Left ventricle myocardium inferior (tissue), 1 donor: ENCODE measurements around the gene NPPB. TPM values are rescaled to one million over a fixed set of nuclear protein-coding genes. Genes with fewer than 3 reads are reported as not detected.

Experiments
- DNase-seq: peaks from one replicate; pipeline ENCODE4 v3.0.0-alpha.2; 2020
- H3K27ac ChIP-seq: fragments of 200-600 bp; replicated peaks from 2 replicates; pipeline ENCODE4 v1.8.0; 2021
- H3K27me3 ChIP-seq: fragments of 200-600 bp; 2 replicates; pipeline ENCODE4 v1.8.0; 2021; ENCODE audit warnings: low read depth
- H3K36me3 ChIP-seq: fragments of 200-600 bp; 2 replicates; pipeline ENCODE4 v1.8.0; 2021
- H3K4me1 ChIP-seq: fragments of 200-600 bp; 2 replicates; pipeline ENCODE4 v1.8.0; 2021
- H3K4me3 ChIP-seq: fragments of 200-600 bp; 2 replicates; pipeline ENCODE4 v1.8.0; 2021; ENCODE audit warnings: mild to moderate bottlenecking, moderate library complexity
- H3K9me3 ChIP-seq: fragments of 200-600 bp; replicated peaks from 2 replicates; pipeline ENCODE4 v1.8.0; 2021
- intact Hi-C: fragments of 100-400 bp; cut with micrococcal nuclease; formaldehyde crosslinking; loops from one replicate; pipeline ENCODE4 v1.11.0; 2022
- total RNA-seq: library from RNA; stranded (reverse); fragmentation: NEBNext Ultra II Directional; extraction: Animal tissue kit (Norgen Biotek cat#: 25700); gene quantifications from one replicate; pipeline ENCODE4 v1.2.1, GENCODE V29; 2021
- TF ChIP-seq, protein P1 (sequence below): fragments of 200-600 bp; IDR thresholded peaks from 2 replicates; pipeline ENCODE4 v1.8.0; 2021; ENCODE audit warnings: antibody characterized with exemption, mild to moderate bottlenecking, borderline replicate concordance
- donor health status: DM: no; HTN: yes; CAD: no; lungs with severe emphysema.

The NPPB gene
- total RNA-seq, 1 donor from 2014 or later, result 119 TPM

- Histone ChIP-seq H3K27me3 (no peaks in the 10 kb centered on the region), H3K9me3 (no peaks in the 10 kb centered on the region), H3K36me3 (no peaks in the 10 kb centered on the region), H3K4me3 (no peak overlapping the region), H3K27ac (peak overlapping the region; percentile 89), H3K4me1 (peaks cover 64% of the 10 kb centered on the region)
- DNase-seq, result peak; percentile 68
- intact Hi-C loops, result no loop called here
- TF ChIP-seq, protein P1, sequence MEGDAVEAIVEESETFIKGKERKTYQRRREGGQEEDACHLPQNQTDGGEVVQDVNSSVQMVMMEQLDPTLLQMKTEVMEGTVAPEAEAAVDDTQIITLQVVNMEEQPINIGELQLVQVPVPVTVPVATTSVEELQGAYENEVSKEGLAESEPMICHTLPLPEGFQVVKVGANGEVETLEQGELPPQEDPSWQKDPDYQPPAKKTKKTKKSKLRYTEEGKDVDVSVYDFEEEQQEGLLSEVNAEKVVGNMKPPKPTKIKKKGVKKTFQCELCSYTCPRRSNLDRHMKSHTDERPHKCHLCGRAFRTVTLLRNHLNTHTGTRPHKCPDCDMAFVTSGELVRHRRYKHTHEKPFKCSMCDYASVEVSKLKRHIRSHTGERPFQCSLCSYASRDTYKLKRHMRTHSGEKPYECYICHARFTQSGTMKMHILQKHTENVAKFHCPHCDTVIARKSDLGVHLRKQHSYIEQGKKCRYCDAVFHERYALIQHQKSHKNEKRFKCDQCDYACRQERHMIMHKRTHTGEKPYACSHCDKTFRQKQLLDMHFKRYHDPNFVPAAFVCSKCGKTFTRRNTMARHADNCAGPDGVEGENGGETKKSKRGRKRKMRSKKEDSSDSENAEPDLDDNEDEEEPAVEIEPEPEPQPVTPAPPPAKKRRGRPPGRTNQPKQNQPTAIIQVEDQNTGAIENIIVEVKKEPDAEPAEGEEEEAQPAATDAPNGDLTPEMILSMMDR, result no peak
Observed at GRCh38 chr1:11885916-11886315, 27.2 kb upstream of the NPPB start.

DNA sequence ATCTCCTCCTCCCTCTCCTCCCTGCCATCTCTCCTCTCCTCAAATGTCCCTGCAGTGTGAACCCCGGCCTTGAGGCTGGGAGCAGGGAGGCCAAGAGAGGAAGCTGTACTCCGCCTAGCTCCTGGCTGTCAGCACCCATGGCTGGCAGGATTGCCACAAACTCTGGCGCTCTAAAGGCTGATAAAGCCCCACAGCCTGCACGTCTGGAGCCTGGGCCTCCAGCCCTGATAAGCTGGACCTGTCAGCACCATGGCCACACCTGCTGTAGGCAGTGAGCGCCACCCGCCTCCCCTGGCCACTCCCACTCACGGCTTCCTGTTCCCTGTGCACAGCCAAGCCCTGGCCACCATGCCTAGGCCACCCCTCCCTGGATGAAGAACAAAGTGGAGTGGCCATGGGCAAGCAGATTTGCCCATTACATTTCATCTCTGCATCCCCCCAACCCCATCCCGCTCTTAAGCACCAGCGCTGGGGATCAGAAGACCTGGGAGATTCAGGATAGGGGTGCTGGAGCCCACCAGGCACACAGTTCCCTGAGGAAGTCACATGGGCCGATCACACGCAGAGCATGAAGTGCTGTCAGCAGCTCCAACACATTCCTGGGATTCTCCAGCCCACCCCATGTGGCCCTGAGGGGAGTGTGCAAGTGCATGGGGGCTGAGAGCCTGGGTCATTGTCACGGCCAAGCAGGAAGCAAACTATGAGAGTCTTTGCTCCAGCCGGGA, 24.2 kb upstream of the NPPB start:
- no peaks in the 10 kb centered on the region for H3K27me3 ChIP-seq
- H3K27ac ChIP-seq, result peak overlapping the region; percentile 91
- H3K4me1 ChIP-seq, result peaks cover 90% of the 10 kb centered on the region
- no peaks in the 10 kb centered on the region for H3K9me3 ChIP-seq
- intact Hi-C loops, result no loop called here
- DNase-seq, result peak; percentile 90
- no peak overlapping the region for H3K4me3 ChIP-seq
- H3K36me3 ChIP-seq, result no peaks in the 10 kb centered on the region
- TF ChIP-seq, protein P1, result no peak

DNA sequence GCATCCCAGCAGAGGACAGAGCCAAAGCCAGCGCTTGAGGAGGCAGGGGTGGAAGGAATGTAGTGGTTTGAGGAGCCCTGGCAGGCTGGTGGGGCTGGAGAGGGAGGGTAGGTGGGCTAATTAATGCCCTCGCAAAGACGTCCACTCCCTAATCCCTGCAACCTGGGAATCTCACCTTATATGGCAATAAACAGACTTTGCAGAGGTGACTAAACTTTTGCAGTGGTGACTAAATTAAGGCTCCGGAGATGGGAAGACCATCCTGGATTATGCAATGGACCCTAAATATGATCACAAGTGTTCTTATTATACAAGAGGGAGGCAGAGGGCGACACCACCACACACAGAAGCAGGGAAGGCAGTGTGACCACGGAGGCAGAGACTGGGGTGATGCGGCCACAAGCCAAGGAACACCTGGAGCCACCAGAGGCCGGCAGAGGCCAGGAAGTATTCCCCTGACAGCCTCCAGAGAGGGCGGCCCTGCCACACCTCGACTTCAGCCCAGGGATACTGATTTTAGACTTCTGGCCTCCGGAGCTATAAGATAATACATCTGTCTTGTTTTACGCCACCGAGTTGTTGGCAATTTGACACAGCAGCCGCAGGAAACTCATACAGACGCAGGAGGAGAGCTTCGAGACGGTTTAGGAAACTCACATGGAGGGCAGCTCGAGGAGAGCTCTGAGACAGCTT, 23.1 kb upstream of the NPPB start:
- Histone ChIP-seq H3K4me1 (peaks cover 80% of the 10 kb centered on the region), H3K4me3 (no peak overlapping the region), H3K9me3 (no peaks in the 10 kb centered on the region), H3K27me3 (no peaks in the 10 kb centered on the region), H3K36me3 (no peaks in the 10 kb centered on the region), H3K27ac (peak overlapping the region; percentile 91)
- TF ChIP-seq, protein P1, result no peak
- no peak for DNase-seq
- intact Hi-C loops, result no loop called here

DNA sequence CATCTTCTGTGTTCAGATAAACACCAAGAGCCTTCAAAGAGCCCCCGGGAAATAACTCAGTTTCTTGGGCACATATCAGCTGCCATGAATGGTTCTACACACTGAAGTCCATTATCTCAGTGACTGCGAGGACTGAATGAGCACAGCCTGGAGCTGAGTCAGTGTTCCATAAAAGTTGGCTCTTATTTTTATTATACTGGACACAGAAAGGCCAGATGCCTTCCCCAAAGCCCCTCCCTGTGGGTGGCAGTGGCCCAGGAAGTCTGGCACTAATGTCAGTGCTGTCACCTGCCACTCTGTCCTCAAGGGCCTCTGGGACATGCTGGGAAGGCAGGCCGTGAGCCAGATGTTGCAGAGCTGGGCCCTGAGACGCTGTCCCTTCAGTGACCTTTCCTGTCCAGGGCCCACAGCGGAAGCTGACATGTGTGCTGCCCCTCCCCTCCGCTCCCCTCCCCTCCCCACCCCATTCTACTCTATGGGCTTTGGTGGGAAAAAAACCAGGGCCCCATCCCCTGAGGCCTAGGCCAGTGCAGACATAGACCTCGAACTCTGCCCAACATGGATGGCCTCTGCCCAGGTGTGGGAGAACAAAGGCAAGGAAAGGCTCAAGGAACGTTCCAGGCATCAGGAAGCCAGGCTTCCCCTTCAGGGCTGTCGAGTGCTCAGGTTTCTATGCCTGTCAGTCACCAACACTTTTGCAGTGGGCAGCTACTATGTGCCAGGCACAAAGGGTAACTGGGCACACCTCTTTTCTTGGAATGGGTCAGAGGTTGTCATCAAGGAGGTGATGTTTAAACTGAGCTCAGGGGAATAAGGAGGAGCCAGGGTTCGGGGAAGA, 22.4 kb upstream of the NPPB start:
- peak overlapping the region; percentile 91 for H3K27ac ChIP-seq
- peaks cover 72% of the 10 kb centered on the region for H3K4me1 ChIP-seq
- H3K4me3 ChIP-seq, result no peak overlapping the region
- no peaks in the 10 kb centered on the region for H3K9me3 ChIP-seq
- H3K36me3 ChIP-seq, result no peaks in the 10 kb centered on the region
- no peaks in the 10 kb centered on the region for H3K27me3 ChIP-seq
- intact Hi-C loops, result no loop called here
- DNase-seq, result peak; percentile 91
- TF ChIP-seq, protein P1, result no peak

- Histone ChIP-seq H3K9me3 (no peaks in the 10 kb centered on the region), H3K36me3 (no peaks in the 10 kb centered on the region), H3K4me1 (peaks cover 70% of the 10 kb centered on the region), H3K27me3 (no peaks in the 10 kb centered on the region), H3K27ac (peak overlapping the region; percentile 91), H3K4me3 (no peak overlapping the region)
- TF ChIP-seq, protein P1, result no peak
- no peak for DNase-seq
- intact Hi-C loops, result no loop called here
Observed at GRCh38 chr1:11880181-11880575, 21.4 kb upstream of the NPPB start.
